Endothelial cell of hepatic sinusoid (primary cell): Measurements from ENCODE around the gene APOL1.

Experiments
- in situ Hi-C: cut with HindIII; loops from 2 replicates; pipeline ENCODE4 v1.10.0; 2017; ENCODE audit warnings: low sequenced_read_pairs

APOL1 gene

DNA sequence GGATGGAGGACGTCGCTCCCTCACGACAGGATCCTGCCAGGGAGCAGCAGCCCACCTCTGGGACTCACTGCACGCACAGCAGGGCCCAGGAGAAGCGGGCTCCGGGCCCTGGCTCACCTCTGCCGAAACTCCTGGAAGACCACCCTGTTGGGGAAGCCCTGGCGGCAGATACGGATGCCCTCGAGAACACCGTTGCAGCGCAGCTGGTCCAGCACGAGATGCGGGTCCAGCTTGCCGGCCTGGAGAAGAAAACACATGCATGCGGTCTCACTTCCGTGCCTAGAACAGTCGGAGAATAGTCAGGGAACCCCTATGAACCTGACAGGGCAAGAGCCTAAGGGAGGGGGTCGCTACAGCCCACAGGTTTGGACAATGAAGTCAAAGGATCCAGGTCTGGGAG is 52.9 kb downstream of the APOL1 start:
- in situ Hi-C loops, result no loop called here

DNA sequence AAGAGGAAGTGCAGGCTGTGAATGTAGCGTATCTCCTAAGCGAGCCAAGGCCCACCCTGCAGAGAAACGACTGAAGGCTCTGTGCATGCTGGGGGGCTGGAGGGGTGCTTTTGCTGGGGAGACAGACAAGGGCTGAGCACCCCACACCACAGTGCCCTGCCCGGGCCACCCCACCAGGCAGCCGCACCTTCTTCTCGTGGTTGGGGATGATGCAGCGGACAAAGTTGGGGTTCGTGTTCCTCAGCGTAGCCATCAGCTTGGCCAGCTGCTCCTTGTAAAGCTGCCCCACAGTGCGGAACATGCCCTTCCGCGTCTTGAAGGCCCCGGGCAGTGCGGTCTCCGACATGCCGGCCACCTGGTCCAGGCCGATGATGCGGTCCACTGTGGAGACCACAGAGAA is 53.3 kb downstream of the APOL1 start:
- in situ Hi-C loops, result no loop called here

DNA sequence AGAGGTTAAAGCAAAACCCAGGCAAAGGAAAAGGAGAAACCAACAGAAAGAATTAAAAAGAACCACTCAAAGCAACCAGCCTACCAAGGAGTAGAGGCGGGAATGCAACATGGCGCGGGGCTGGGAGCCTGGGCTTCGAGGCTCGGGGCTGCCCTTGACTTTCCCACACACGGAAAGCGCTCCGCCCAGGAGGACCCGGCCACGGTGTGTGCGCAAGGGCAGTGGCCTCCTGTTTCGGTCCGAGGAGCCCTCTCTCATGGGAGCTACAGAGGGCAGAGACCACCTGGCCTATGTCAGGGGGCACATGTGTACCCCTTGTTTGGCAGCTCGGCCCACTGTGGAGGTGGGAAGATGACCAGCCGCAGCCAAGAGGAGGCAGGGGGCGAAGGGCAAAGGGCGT is 55.9 kb downstream of the APOL1 start:
- in situ Hi-C loops, result no loop called here

DNA sequence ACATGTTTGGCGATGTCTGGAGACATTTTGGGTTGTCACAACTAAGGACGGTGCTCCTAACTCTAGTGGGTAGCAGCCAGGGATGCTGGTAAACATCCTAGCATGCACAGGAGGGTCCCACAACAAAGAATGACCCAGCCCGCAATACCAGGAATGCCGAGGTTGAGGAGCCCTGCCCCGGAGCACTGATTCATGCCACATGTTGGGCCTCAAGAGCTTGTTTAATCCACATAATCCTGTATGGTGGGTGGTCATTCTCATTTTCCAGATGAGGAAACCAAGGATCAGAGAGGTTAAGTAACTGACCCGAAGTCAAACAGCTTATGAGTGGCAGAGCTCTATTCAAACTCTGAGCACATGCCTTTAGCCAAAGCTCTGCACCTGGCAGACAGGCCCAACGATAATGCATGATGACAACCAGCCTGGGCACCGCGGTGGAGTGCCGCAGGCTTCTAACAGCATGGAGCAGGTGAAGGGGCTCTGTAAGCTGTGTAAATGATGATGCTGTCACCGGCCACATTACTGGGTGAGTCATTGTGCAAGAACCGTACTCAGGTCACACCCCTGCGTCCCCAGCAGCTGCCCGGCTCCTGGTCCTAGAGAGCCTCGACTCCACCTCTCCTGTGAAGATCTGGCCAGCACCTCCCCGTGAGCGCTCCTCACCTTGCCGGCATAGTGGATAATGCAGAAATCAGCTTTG is 58.6 kb downstream of the APOL1 start:
- in situ Hi-C loops, result no loop called here

DNA sequence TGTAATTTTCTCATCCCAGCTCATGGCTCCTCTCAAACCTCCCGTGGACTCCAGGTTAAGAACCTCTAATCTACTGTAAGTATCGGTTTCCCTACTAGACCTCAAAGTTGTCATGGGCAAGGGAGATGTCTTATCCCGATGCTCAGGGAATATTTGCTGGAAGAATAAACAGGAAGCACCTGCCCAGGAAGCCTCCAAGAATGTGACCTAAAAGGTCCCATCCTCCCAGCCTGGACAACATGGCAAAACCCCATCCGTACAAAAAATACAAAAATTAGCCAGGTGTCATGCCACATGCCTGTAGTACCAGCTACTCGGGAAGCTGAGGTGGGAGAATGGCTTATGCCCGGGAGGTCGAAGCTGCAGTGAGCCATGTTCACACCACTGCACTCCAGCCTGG is 62.4 kb downstream of the APOL1 start:
- in situ Hi-C loops, result no loop called here

DNA sequence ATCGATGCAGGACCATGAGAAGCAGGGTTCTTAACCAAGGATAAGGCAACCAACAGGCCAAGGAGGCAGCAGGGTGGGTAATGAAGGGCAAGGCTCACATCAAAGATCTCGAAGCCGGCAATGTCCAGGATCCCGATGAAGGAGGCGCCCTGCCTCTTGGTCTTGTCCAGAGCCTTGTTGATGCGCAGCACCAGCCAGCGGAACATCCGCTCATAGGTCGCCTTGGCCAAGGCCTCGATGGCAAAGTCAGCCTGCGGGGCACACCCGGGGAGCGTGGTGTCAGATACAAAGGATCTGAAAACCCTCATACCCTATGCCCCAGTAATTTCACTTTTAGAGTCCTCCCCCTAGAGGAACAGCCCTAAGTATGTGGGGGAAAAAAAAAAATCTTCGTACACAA is 63.5 kb downstream of the APOL1 start:
- in situ Hi-C loops, result no loop called here
